Esophagus squamous epithelium (tissue), 5 donors: ENCODE data around the gene HS2ST1. TPM values are rescaled to one million over a fixed set of nuclear protein-coding genes. Genes with fewer than 3 reads are reported as not detected.

ENCODE experiments used
- DNase-seq: peaks from one replicate; lab custom pipeline; 2025; lab: John Stamatoyannopoulos, UW
- H3K27ac ChIP-seq, 4 donors: fragments of 200-600 bp; sonication (generic); one replicate each; pipeline ENCODE4 v1.5.1; 2016 to 2019; ENCODE audit warnings: mild to moderate bottlenecking in 1 of 4
- H3K27me3 ChIP-seq, 4 donors: fragments of 200-600 bp; sonication (generic); 1 replicate in 3 of 4; 2 replicates in 1 of 4; pipeline versions ENCODE4 v1.5.1 to v1.6.0; 2017 to 2021; ENCODE audit warnings: antibody characterized with exemption in 1 of 4
- H3K36me3 ChIP-seq, 3 donors: fragments of 200-600 bp; sonication (generic); one replicate each; pipeline ENCODE4 v1.5.1; 2016 to 2019
- H3K4me1 ChIP-seq, 3 donors: fragments of 200-600 bp; sonication (generic); one replicate each; pipeline ENCODE4 v1.5.1; 2017 to 2019
- H3K4me3 ChIP-seq, 4 donors: fragments of 200-600 bp; sonication (generic); 1 replicate in 3 of 4; 2 replicates in 1 of 4; pipeline ENCODE4 v1.5.1; 2016 to 2019; ENCODE audit warnings: mild to moderate bottlenecking in 2 of 4, moderate library complexity in 1 of 4
- H3K9me3 ChIP-seq, 3 donors: fragments of 200-600 bp; sonication (generic); one replicate each; pipeline ENCODE4 v1.5.1; 2016 to 2019
- POLR2A ChIP-seq, 4 donors: fragments of 450-650 bp; IDR thresholded peaks; one replicate each; pipeline ENCODE4 v1.6.1; 2017; ENCODE audit warnings: antibody characterized with exemption in 4 of 4, mild to moderate bottlenecking in 4 of 4, moderate library complexity in 3 of 4
- WGBS, 2 donors: methylation state at CpG; one replicate each; pipeline ENCODE4 v1.1.5; 2018; 5-methylcytosine and 5-hydroxymethylcytosine counted together
- intact Hi-C: fragments of 100-400 bp; cut with DNase I; formaldehyde crosslinking; loops from one replicate; pipeline ENCODE4 v1.15.0; 2022
- total RNA-seq, 4 donors: library from RNA; depleted of rRNA; stranded (reverse); fragments of >200 nt; gene quantifications; one replicate each; pipeline ENCODE4 v1.1.0, GENCODE V29; 2016
- TF ChIP-seq, protein P1 (sequence below), 6 experiments: fragments of 450-650 bp in 4 of 6; fragments of 200-600 bp in 2 of 6; sonication (generic) in 2 of 6; IDR thresholded peaks; one replicate each; pipeline ENCODE4 v1.5.1; 2016 to 2019; ENCODE audit warnings: antibody characterized with exemption in 6 of 6, mild to moderate bottlenecking in 4 of 6, moderate library complexity in 4 of 6
- donor health status: DM: yes; HTN: yes; CAD: no.

The HS2ST1 gene
- total RNA-seq, 4 donors from 2014 or later, result 5.3 to 10.5 (median 9.1) TPM

DNA sequence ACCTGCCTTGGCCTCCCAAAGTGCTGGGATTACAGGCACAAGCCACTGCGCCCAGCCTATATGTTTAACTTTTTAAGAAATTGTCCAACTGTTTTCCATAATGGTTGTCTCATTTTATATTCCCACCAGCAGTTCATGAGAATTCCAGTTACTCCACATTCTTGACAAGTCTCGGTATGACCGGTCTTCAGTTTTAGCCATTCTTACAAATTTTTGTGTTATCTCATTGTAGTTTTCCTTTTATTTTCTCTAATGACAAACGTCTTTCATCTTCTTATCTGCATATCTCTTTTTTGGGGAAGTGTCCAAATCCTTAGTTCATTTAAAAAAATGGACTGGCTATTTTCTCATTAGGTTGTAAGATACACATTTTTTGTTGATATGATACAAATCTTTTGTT is 132.5 kb downstream of the HS2ST1 start:
- Histone ChIP-seq H3K27ac (no peak overlapping the region), H3K9me3 (no peaks in the 10 kb centered on the region), H3K36me3 (no peaks in the 10 kb centered on the region), H3K27me3 (no peaks in the 10 kb centered on the region), H3K4me1 (no peaks in the 10 kb centered on the region), H3K4me3 (no peak overlapping the region)
- TF ChIP-seq POLR2A (IDR thresholded peaks at IDR 0.05), result no peak
- 65% methylated on average over 4 of the region's 4 CpGs for WGBS, 2 donors
- intact Hi-C loops, result no loop called here
- DNase-seq, result no peak

DNA sequence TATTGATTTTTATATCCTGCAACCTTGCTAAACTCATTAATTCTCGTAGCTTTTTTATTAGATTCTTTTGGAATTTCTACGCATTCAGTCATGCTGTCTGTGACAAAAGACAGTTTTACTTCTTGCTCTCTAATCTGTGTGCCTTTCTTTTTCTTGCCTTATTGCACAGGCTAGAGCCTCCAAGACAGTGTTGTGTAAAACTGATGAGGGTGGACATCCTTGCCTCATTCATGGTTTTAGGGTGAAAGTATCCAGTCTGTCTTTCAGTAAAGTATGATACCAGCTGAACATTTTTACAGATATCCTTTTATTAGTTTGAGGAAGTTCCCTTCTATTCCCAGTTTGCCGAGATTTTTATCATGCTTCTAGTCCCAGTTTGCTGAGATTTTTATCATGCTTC is 133.8 kb downstream of the HS2ST1 start:
- TF ChIP-seq POLR2A (IDR thresholded peaks at IDR 0.05), result no peak
- TF ChIP-seq, protein P1, sequence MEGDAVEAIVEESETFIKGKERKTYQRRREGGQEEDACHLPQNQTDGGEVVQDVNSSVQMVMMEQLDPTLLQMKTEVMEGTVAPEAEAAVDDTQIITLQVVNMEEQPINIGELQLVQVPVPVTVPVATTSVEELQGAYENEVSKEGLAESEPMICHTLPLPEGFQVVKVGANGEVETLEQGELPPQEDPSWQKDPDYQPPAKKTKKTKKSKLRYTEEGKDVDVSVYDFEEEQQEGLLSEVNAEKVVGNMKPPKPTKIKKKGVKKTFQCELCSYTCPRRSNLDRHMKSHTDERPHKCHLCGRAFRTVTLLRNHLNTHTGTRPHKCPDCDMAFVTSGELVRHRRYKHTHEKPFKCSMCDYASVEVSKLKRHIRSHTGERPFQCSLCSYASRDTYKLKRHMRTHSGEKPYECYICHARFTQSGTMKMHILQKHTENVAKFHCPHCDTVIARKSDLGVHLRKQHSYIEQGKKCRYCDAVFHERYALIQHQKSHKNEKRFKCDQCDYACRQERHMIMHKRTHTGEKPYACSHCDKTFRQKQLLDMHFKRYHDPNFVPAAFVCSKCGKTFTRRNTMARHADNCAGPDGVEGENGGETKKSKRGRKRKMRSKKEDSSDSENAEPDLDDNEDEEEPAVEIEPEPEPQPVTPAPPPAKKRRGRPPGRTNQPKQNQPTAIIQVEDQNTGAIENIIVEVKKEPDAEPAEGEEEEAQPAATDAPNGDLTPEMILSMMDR (IDR thresholded peaks at IDR 0.05), result no peak
- no peaks in the 10 kb centered on the region for H3K9me3 ChIP-seq
- intact Hi-C loops, result no loop called here
- H3K4me1 ChIP-seq, result no peaks in the 10 kb centered on the region
- DNase-seq, result no peak
- H3K36me3 ChIP-seq, result no peaks in the 10 kb centered on the region
- H3K27ac ChIP-seq, result no peak overlapping the region
- H3K4me3 ChIP-seq, result no peak overlapping the region
- H3K27me3 ChIP-seq, result no peaks in the 10 kb centered on the region
- WGBS, 2 donors, result 93 to 96% methylated on average over 3 of the region's 3 CpGs

DNA sequence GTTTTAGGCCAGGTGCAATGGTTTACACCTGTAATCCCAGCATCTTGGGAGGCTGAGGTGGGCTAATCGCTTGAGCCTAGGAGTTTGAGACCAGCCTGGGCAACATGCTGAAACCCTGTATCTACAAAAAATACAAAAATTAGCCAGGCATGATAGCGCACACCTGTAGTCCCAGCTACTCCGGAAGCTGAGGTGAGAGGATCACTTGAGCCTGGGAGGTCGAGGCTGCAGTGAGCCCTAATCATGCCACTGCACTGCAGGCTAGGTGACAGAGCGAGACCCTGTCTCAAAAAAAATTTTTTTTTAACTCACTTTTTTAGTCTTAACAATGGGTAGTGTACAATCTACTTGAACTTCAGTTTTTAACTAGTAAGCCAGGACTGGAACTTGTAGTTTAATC is 137.5 kb downstream of the HS2ST1 start:
- DNase-seq, result no peak
- 92 to 94% methylated on average over 5 of the region's 5 CpGs for WGBS, 2 donors
- H3K27ac ChIP-seq, result no peak overlapping the region
- no peaks in the 10 kb centered on the region for H3K27me3 ChIP-seq
- H3K4me3 ChIP-seq, result no peak overlapping the region
- H3K9me3 ChIP-seq, result no peaks in the 10 kb centered on the region
- intact Hi-C loops, result no loop called here
- TF ChIP-seq, protein P1 (IDR thresholded peaks at IDR 0.05), result no peak
- no peak for TF ChIP-seq POLR2A (IDR thresholded peaks at IDR 0.05)
- no peaks in the 10 kb centered on the region for H3K4me1 ChIP-seq
- H3K36me3 ChIP-seq, result no peaks in the 10 kb centered on the region

DNA sequence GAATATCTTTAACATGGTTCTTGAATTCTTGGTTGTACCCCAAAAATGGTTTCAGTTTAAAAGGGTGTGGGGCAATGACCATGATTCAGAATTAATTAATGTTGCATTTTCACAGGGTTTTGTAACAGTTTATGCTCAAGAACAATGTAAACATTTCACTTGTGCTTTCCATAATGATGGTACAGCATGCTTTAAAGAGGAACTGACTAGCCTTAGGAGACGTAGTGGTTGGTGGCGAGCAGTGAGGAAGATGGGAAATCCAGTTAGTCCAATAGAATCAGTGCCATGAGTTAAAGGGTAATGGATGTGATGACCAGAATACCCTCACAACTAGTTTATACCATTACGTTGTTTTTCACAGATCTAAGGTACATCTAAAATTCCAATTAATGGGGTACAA is 138.0 kb downstream of the HS2ST1 start:
- DNase-seq, result no peak
- TF ChIP-seq POLR2A (IDR thresholded peaks at IDR 0.05), result no peak
- TF ChIP-seq, protein P1 (IDR thresholded peaks at IDR 0.05), result no peak
- intact Hi-C loops, result no loop called here
- no peaks in the 10 kb centered on the region for H3K9me3 ChIP-seq
- H3K27me3 ChIP-seq, result no peaks in the 10 kb centered on the region
- no peak overlapping the region for H3K27ac ChIP-seq
- WGBS, 2 donors, result 92 to 96% methylated on average over 3 of the region's 3 CpGs
- no peak overlapping the region for H3K4me3 ChIP-seq
- no peaks in the 10 kb centered on the region for H3K4me1 ChIP-seq
- no peaks in the 10 kb centered on the region for H3K36me3 ChIP-seq

DNA sequence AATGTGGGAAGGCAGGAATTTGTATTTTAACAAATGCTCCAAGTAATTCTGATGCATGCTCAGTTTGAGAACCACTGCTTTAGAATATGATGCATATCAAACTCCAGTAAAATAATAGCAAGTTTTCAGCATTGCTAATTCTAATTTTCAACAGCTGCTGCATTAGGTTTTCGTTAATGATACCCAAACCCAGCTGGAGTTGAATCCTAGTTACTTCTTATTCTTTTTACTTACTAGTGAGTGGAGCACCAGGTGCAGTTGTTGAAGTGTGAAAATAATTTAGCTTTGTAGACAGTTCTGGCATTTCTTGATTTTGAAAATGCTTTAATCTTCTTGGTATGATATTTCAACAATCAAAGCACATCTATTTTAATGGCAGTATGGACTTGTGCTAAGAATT is 138.5 kb downstream of the HS2ST1 start:
- H3K27ac ChIP-seq, result no peak overlapping the region
- TF ChIP-seq, protein P1 (IDR thresholded peaks at IDR 0.05), result no peak
- no peak for TF ChIP-seq POLR2A (IDR thresholded peaks at IDR 0.05)
- WGBS, 2 donors, result 88% methylated on average over 1 of the region's 1 CpG
- DNase-seq, result no peak
- H3K36me3 ChIP-seq, result no peaks in the 10 kb centered on the region
- H3K9me3 ChIP-seq, result no peaks in the 10 kb centered on the region
- H3K4me3 ChIP-seq, result no peak overlapping the region
- no peaks in the 10 kb centered on the region for H3K27me3 ChIP-seq
- intact Hi-C loops, result no loop called here
- no peaks in the 10 kb centered on the region for H3K4me1 ChIP-seq

DNA sequence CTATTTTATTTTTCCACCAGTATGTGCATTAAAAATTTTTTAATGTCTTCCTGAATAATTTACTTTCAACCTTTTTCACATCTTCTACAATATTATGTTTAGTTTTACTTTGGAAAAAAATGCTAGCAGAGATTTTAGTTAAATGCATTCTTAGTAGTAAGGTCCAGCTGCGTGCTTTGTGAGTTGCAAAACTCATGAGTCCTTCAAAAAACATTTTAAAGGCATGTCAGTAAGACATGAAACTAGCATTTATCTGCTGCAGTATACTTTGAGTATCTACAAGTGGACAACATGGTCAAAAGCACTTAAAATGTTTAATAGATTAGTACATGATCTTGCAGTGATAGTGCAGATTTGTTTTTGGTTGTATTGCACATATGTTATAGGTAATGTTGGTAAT is 139.0 kb downstream of the HS2ST1 start:
- intact Hi-C loops, result no loop called here
- Histone ChIP-seq H3K4me1 (no peaks in the 10 kb centered on the region), H3K36me3 (no peaks in the 10 kb centered on the region), H3K4me3 (no peak overlapping the region), H3K9me3 (no peaks in the 10 kb centered on the region), H3K27ac (no peak overlapping the region), H3K27me3 (no peaks in the 10 kb centered on the region)
- 89 to 94% methylated on average over 1 of the region's 1 CpG for WGBS, 2 donors
- DNase-seq, result no peak
- TF ChIP-seq, protein P1 (IDR thresholded peaks at IDR 0.05), result no peak
- TF ChIP-seq POLR2A (IDR thresholded peaks at IDR 0.05), result no peak
